Measurements from ENCODE around the gene IL33. TPM values are rescaled to one million over a fixed set of nuclear protein-coding genes. Genes with fewer than 3 reads are reported as not detected.

The IL33 gene
- polyA plus RNA-seq, 2 donors, result 5.8 to 12.5 TPM

GRCh38 chr9:6188466-6188865, 27.1 kb upstream of the IL33 start:
- Histone ChIP-seq H3K4me3 (ENCODE audit: low read depth in 1 of 2, low read length in 2 of 2) (no peak overlapping the region), H3K27ac (ENCODE audit: low read depth in 2 of 2, low read length in 1 of 2) (no peak overlapping the region), H3K4me1 (ENCODE audit: control insufficient read depth in 2 of 2, insufficient read depth in 2 of 2, low read length in 1 of 2) (no peaks in the 10 kb centered on the region), H3K9me3 (ENCODE audit: control insufficient read depth in 2 of 2, insufficient read depth in 1 of 2, low read depth in 1 of 2, low read length in 1 of 2) (no peaks in the 10 kb centered on the region), H3K36me3 (ENCODE audit: control insufficient read depth in 2 of 2, insufficient read depth in 2 of 2, low read length in 1 of 2) (no peaks in the 10 kb centered on the region), H3K27me3 (ENCODE audit: control insufficient read depth in 1 of 2, insufficient read depth in 2 of 2, low read length in 2 of 2) (no peaks in the 10 kb centered on the region)
- 19 to 27% methylated on average over 1 of the region's 1 CpG for WGBS, 2 donors

GRCh38 chr9:6188906-6189305, 26.7 kb upstream of the IL33 start:
- 82 to 89% methylated on average over 3 of the region's 3 CpGs for WGBS, 2 donors

GRCh38 chr9:6194934-6195333, 20.7 kb upstream of the IL33 start:
- Histone ChIP-seq H3K9me3 (ENCODE audit: control insufficient read depth in 2 of 2, insufficient read depth in 1 of 2, low read depth in 1 of 2, low read length in 1 of 2) (no peaks in the 10 kb centered on the region), H3K27ac (ENCODE audit: low read depth in 2 of 2, low read length in 1 of 2) (no peak overlapping the region), H3K36me3 (ENCODE audit: control insufficient read depth in 2 of 2, insufficient read depth in 2 of 2, low read length in 1 of 2) (no peaks in the 10 kb centered on the region), H3K4me1 (ENCODE audit: control insufficient read depth in 2 of 2, insufficient read depth in 2 of 2, low read length in 1 of 2) (no peaks in the 10 kb centered on the region), H3K4me3 (ENCODE audit: low read depth in 1 of 2, low read length in 2 of 2) (no peak overlapping the region), H3K27me3 (ENCODE audit: control insufficient read depth in 1 of 2, insufficient read depth in 2 of 2, low read length in 2 of 2) (no peaks in the 10 kb centered on the region)
- 75% methylated on average over 2 of the region's 2 CpGs for WGBS, 2 donors

More at GRCh38 chr9:6188906-6189305, 26.7 kb upstream of the IL33 start:
- Histone ChIP-seq H3K27me3 (ENCODE audit: control insufficient read depth in 1 of 2, insufficient read depth in 2 of 2, low read length in 2 of 2) (no peaks in the 10 kb centered on the region), H3K9me3 (ENCODE audit: control insufficient read depth in 2 of 2, insufficient read depth in 1 of 2, low read depth in 1 of 2, low read length in 1 of 2) (no peaks in the 10 kb centered on the region), H3K36me3 (ENCODE audit: control insufficient read depth in 2 of 2, insufficient read depth in 2 of 2, low read length in 1 of 2) (no peaks in the 10 kb centered on the region), H3K4me1 (ENCODE audit: control insufficient read depth in 2 of 2, insufficient read depth in 2 of 2, low read length in 1 of 2) (no peaks in the 10 kb centered on the region), H3K27ac (ENCODE audit: low read depth in 2 of 2, low read length in 1 of 2) (no peak overlapping the region), H3K4me3 (ENCODE audit: low read depth in 1 of 2, low read length in 2 of 2) (no peak overlapping the region)

GRCh38 chr9:6195714-6196360, 19.8 kb upstream of the IL33 start:
- H3K27me3 ChIP-seq (ENCODE audit: control insufficient read depth in 1 of 2, insufficient read depth in 2 of 2, low read length in 2 of 2), result no peaks in the 10 kb centered on the region
- no peak overlapping the region for H3K4me3 ChIP-seq (ENCODE audit: low read depth in 1 of 2, low read length in 2 of 2)
- H3K36me3 ChIP-seq (ENCODE audit: control insufficient read depth in 2 of 2, insufficient read depth in 2 of 2, low read length in 1 of 2), result no peaks in the 10 kb centered on the region
- no peaks in the 10 kb centered on the region for H3K4me1 ChIP-seq (ENCODE audit: control insufficient read depth in 2 of 2, insufficient read depth in 2 of 2, low read length in 1 of 2)
- 72 to 78% methylated on average over 4 of the region's 4 CpGs for WGBS, 2 donors
- H3K27ac ChIP-seq (ENCODE audit: low read depth in 2 of 2, low read length in 1 of 2), result no peak overlapping the region
- H3K9me3 ChIP-seq (ENCODE audit: control insufficient read depth in 2 of 2, insufficient read depth in 1 of 2, low read depth in 1 of 2, low read length in 1 of 2), result no peaks in the 10 kb centered on the region

GRCh38 chr9:6197330-6197729, 18.3 kb upstream of the IL33 start:
- H3K27ac ChIP-seq (ENCODE audit: low read depth in 2 of 2, low read length in 1 of 2), result no peak overlapping the region
- 47 to 72% methylated on average over 3 of the region's 3 CpGs for WGBS, 2 donors

GRCh38 chr9:6198251-6198650, 17.4 kb upstream of the IL33 start:
- H3K4me1 ChIP-seq (ENCODE audit: control insufficient read depth in 2 of 2, insufficient read depth in 2 of 2, low read length in 1 of 2), result no peaks in the 10 kb centered on the region
- H3K27ac ChIP-seq (ENCODE audit: low read depth in 2 of 2, low read length in 1 of 2), result no peak overlapping the region
- no peak overlapping the region for H3K4me3 ChIP-seq (ENCODE audit: low read depth in 1 of 2, low read length in 2 of 2)
- H3K36me3 ChIP-seq (ENCODE audit: control insufficient read depth in 2 of 2, insufficient read depth in 2 of 2, low read length in 1 of 2), result no peaks in the 10 kb centered on the region
- 54 to 60% methylated on average over 4 of the region's 4 CpGs for WGBS, 2 donors
- H3K27me3 ChIP-seq (ENCODE audit: control insufficient read depth in 1 of 2, insufficient read depth in 2 of 2, low read length in 2 of 2), result no peaks in the 10 kb centered on the region
- H3K9me3 ChIP-seq (ENCODE audit: control insufficient read depth in 2 of 2, insufficient read depth in 1 of 2, low read depth in 1 of 2, low read length in 1 of 2), result no peaks in the 10 kb centered on the region

More at GRCh38 chr9:6197330-6197729, 18.3 kb upstream of the IL33 start:
- Histone ChIP-seq H3K36me3 (ENCODE audit: control insufficient read depth in 2 of 2, insufficient read depth in 2 of 2, low read length in 1 of 2) (no peaks in the 10 kb centered on the region), H3K4me3 (ENCODE audit: low read depth in 1 of 2, low read length in 2 of 2) (no peak overlapping the region), H3K4me1 (ENCODE audit: control insufficient read depth in 2 of 2, insufficient read depth in 2 of 2, low read length in 1 of 2) (no peaks in the 10 kb centered on the region), H3K27me3 (ENCODE audit: control insufficient read depth in 1 of 2, insufficient read depth in 2 of 2, low read length in 2 of 2) (no peaks in the 10 kb centered on the region), H3K9me3 (ENCODE audit: control insufficient read depth in 2 of 2, insufficient read depth in 1 of 2, low read depth in 1 of 2, low read length in 1 of 2) (no peaks in the 10 kb centered on the region)

GRCh38 chr9:6199596-6199995, 16.0 kb upstream of the IL33 start:
- 69 to 74% methylated on average over 3 of the region's 3 CpGs for WGBS, 2 donors
- H3K9me3 ChIP-seq (ENCODE audit: control insufficient read depth in 2 of 2, insufficient read depth in 1 of 2, low read depth in 1 of 2, low read length in 1 of 2), result no peaks in the 10 kb centered on the region
- no peak overlapping the region for H3K4me3 ChIP-seq (ENCODE audit: low read depth in 1 of 2, low read length in 2 of 2)
- no peaks in the 10 kb centered on the region for H3K36me3 ChIP-seq (ENCODE audit: control insufficient read depth in 2 of 2, insufficient read depth in 2 of 2, low read length in 1 of 2)
- no peaks in the 10 kb centered on the region for H3K27me3 ChIP-seq (ENCODE audit: control insufficient read depth in 1 of 2, insufficient read depth in 2 of 2, low read length in 2 of 2)
- no peaks in the 10 kb centered on the region for H3K4me1 ChIP-seq (ENCODE audit: control insufficient read depth in 2 of 2, insufficient read depth in 2 of 2, low read length in 1 of 2)
- H3K27ac ChIP-seq (ENCODE audit: low read depth in 2 of 2, low read length in 1 of 2), result no peak overlapping the region

GRCh38 chr9:6200761-6201160, 14.8 kb upstream of the IL33 start:
- no peak overlapping the region for H3K4me3 ChIP-seq (ENCODE audit: low read depth in 1 of 2, low read length in 2 of 2)
- H3K36me3 ChIP-seq (ENCODE audit: control insufficient read depth in 2 of 2, insufficient read depth in 2 of 2, low read length in 1 of 2), result no peaks in the 10 kb centered on the region
- H3K27me3 ChIP-seq (ENCODE audit: control insufficient read depth in 1 of 2, insufficient read depth in 2 of 2, low read length in 2 of 2), result no peaks in the 10 kb centered on the region
- H3K9me3 ChIP-seq (ENCODE audit: control insufficient read depth in 2 of 2, insufficient read depth in 1 of 2, low read depth in 1 of 2, low read length in 1 of 2), result no peaks in the 10 kb centered on the region
- 92 to 93% methylated on average over 2 of the region's 2 CpGs for WGBS, 2 donors
- no peak overlapping the region for H3K27ac ChIP-seq (ENCODE audit: low read depth in 2 of 2, low read length in 1 of 2)
- no peaks in the 10 kb centered on the region for H3K4me1 ChIP-seq (ENCODE audit: control insufficient read depth in 2 of 2, insufficient read depth in 2 of 2, low read length in 1 of 2)

GRCh38 chr9:6209966-6210365, 5.6 kb upstream of the IL33 start:
- Histone ChIP-seq H3K4me3 (ENCODE audit: low read depth in 1 of 2, low read length in 2 of 2) (no peak overlapping the region), H3K36me3 (ENCODE audit: control insufficient read depth in 2 of 2, insufficient read depth in 2 of 2, low read length in 1 of 2) (no peaks in the 10 kb centered on the region), H3K4me1 (ENCODE audit: control insufficient read depth in 2 of 2, insufficient read depth in 2 of 2, low read length in 1 of 2) (no peaks in the 10 kb centered on the region), H3K27me3 (ENCODE audit: control insufficient read depth in 1 of 2, insufficient read depth in 2 of 2, low read length in 2 of 2) (no peaks in the 10 kb centered on the region), H3K9me3 (ENCODE audit: control insufficient read depth in 2 of 2, insufficient read depth in 1 of 2, low read depth in 1 of 2, low read length in 1 of 2) (no peaks in the 10 kb centered on the region), H3K27ac (ENCODE audit: low read depth in 2 of 2, low read length in 1 of 2) (no peak overlapping the region)
- 68 to 82% methylated on average over 2 of the region's 2 CpGs for WGBS, 2 donors

GRCh38 chr9:6212722-6213375, 2.8 kb upstream of the IL33 start:
- no peaks in the 10 kb centered on the region for H3K9me3 ChIP-seq (ENCODE audit: control insufficient read depth in 2 of 2, insufficient read depth in 1 of 2, low read depth in 1 of 2, low read length in 1 of 2)
- no peak overlapping the region for H3K27ac ChIP-seq (ENCODE audit: low read depth in 2 of 2, low read length in 1 of 2)
- no peaks in the 10 kb centered on the region for H3K36me3 ChIP-seq (ENCODE audit: control insufficient read depth in 2 of 2, insufficient read depth in 2 of 2, low read length in 1 of 2)
- no peaks in the 10 kb centered on the region for H3K27me3 ChIP-seq (ENCODE audit: control insufficient read depth in 1 of 2, insufficient read depth in 2 of 2, low read length in 2 of 2)
- H3K4me3 ChIP-seq (ENCODE audit: low read depth in 1 of 2, low read length in 2 of 2), result no peak overlapping the region
- 83 to 86% methylated on average over 3 of the region's 3 CpGs for WGBS, 2 donors
- no peaks in the 10 kb centered on the region for H3K4me1 ChIP-seq (ENCODE audit: control insufficient read depth in 2 of 2, insufficient read depth in 2 of 2, low read length in 1 of 2)
